Activated CD8-positive, alpha-beta T cell treated with anti-CD3 and anti-CD28 coated beads for 36 hours (primary cell): ENCODE data around the gene OVCH1. TPM values are rescaled to one million over a fixed set of nuclear protein-coding genes. Genes with fewer than 3 reads are reported as not detected.

Source experiments
- ATAC-seq: fragments of 200-7000 bp; cut with Tn5 transposase; one replicate; pipeline ENCODE4 v1.10.0; 2021; ENCODE audit warnings: mild to moderate bottlenecking, moderate library complexity
- CTCF ChIA-PET: fragments of 350-600 bp; sonication (Branson Sonifier 250); formaldehyde crosslinking; loops from one replicate; lab custom pipeline; 2021; ENCODE audit warnings: antibody characterized with exemption; lab: Charles Lee
- POLR2A ChIA-PET: fragments of 350-600 bp; sonication (Branson Sonifier 250); formaldehyde crosslinking; loops from one replicate; lab custom pipeline; 2021; ENCODE audit warnings: antibody characterized with exemption; lab: Charles Lee
- DNase-seq: peaks from one replicate; pipeline ENCODE4 v3.0.0-alpha.2; 2020
- H3K27ac Mint-ChIP-seq: one replicate; pipeline ENCODE4 v1.8.0; 2021; ENCODE audit warnings: mild to moderate bottlenecking, mixed read lengths
- H3K27me3 Mint-ChIP-seq: one replicate; pipeline ENCODE4 v1.8.0; 2021; ENCODE audit warnings: mixed read lengths
- H3K36me3 Mint-ChIP-seq: one replicate; pipeline ENCODE4 v1.8.0; 2021; ENCODE audit warnings: low read depth, mixed read lengths
- H3K4me1 Mint-ChIP-seq: one replicate; pipeline ENCODE4 v1.8.0; 2021; ENCODE audit warnings: low read depth, mixed read lengths
- H3K4me3 Mint-ChIP-seq: one replicate; pipeline ENCODE4 v1.8.0; 2021; ENCODE audit warnings: mild to moderate bottlenecking, moderate library complexity, mixed read lengths
- H3K9me3 Mint-ChIP-seq: one replicate; pipeline ENCODE4 v1.8.0; 2021; ENCODE audit warnings: mixed read lengths
- intact Hi-C: fragments of 100-400 bp; cut with micrococcal nuclease; formaldehyde crosslinking; loops from one replicate; pipeline ENCODE4 v1.10.0; 2022
- total RNA-seq, 2 experiments: library from RNA; stranded (reverse); gene quantifications; one replicate each; pipeline ENCODE4 v1.2.3, GENCODE V29; 2021
- TF ChIP-seq, protein P1 (sequence below): fragments of 200-600 bp; IDR thresholded peaks from one replicate; pipeline ENCODE4 v1.8.0; 2022; ENCODE audit warnings: antibody characterized with exemption, mild to moderate bottlenecking

The OVCH1 gene
- total RNA-seq, 2 experiments from 2014 or later: not detected

DNA sequence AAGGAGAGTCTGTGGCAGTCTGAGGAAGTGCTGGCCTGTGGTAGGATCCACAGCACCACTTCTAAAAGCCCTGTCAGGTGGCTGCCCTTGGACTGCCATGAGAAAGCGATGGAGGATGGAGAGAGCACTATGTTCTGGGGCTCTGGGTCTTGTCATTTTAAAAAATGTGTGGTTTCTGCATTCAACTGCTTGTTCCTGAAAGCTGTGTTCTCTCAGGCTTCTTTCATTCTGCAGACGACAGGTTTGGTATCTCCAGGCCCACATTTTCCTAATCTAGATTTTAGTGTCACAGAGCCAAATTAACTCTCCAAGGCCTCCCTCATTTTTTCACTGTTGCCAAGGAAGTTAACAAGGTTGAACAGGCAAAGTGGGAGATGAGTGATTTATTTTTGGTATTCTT lies 10.5 kb downstream of the OVCH1 start:
- no peak for ATAC-seq
- intact Hi-C loops: no loop called here
- DNase-seq: no peak
- ChIA-PET POLR2A (no interaction called here), CTCF (no interaction called here)
- no peak overlapping the region for H3K27ac Mint-ChIP-seq
- no peaks in the 10 kb centered on the region for H3K36me3 Mint-ChIP-seq
- no peak overlapping the region for H3K4me3 Mint-ChIP-seq
- no peaks in the 10 kb centered on the region for H3K9me3 Mint-ChIP-seq
- TF ChIP-seq, protein P1, sequence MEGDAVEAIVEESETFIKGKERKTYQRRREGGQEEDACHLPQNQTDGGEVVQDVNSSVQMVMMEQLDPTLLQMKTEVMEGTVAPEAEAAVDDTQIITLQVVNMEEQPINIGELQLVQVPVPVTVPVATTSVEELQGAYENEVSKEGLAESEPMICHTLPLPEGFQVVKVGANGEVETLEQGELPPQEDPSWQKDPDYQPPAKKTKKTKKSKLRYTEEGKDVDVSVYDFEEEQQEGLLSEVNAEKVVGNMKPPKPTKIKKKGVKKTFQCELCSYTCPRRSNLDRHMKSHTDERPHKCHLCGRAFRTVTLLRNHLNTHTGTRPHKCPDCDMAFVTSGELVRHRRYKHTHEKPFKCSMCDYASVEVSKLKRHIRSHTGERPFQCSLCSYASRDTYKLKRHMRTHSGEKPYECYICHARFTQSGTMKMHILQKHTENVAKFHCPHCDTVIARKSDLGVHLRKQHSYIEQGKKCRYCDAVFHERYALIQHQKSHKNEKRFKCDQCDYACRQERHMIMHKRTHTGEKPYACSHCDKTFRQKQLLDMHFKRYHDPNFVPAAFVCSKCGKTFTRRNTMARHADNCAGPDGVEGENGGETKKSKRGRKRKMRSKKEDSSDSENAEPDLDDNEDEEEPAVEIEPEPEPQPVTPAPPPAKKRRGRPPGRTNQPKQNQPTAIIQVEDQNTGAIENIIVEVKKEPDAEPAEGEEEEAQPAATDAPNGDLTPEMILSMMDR: no peak
- H3K4me1 Mint-ChIP-seq: no peaks in the 10 kb centered on the region
- H3K27me3 Mint-ChIP-seq: peaks cover 20% of the 10 kb centered on the region

DNA sequence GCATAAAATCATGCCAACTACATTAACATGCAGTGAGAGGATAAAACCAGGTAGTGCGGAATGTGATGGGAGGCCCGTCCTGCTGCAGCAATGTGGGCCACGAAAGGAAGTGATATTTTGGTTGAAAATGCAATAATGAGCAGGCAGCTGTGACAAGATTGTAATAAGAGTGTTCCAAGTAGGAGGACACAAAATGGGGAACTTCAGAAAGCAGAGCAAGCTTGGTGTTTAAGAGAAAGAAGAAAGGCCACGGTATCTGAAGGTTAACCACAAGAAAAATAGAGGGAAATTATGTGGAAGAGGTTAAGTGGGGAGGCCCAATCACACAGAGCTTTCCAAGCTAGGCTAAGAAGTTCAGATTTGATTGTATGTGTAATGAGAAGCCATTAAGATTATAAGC lies 34.3 kb downstream of the OVCH1 start:
- Mint-ChIP-seq H3K4me1 (no peaks in the 10 kb centered on the region), H3K27me3 (no peaks in the 10 kb centered on the region), H3K27ac (no peak overlapping the region), H3K36me3 (no peaks in the 10 kb centered on the region), H3K4me3 (no peak overlapping the region), H3K9me3 (no peaks in the 10 kb centered on the region)
- ATAC-seq (no peak), DNase-seq (no peak)
- intact Hi-C loops: no loop called here
- TF ChIP-seq, protein P1: no peak
- ChIA-PET POLR2A (no interaction called here), CTCF (no interaction called here)

DNA sequence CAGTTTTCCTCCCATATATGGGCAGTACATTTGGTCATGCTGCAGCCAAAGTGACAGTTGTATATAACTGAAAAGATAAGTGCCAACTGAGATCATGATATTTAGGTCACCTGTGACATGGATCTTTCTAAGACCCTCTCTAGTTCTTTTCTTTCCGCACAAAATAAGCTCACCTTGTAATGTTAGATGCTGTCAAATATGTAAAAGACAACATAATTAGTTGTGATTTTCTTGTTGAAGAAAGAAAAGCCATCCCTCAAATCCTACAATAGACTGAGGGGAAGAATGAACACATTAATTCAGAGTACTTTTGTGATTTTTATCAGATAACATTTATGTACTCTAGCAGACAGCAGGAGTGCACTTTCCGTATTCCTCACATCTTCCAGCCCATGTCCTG lies 37.4 kb downstream of the OVCH1 start:
- intact Hi-C loops: no loop called here
- ChIA-PET CTCF (no interaction called here), POLR2A (no interaction called here)
- H3K4me3 Mint-ChIP-seq: no peak overlapping the region
- TF ChIP-seq, protein P1: no peak
- H3K9me3 Mint-ChIP-seq: no peaks in the 10 kb centered on the region
- no peaks in the 10 kb centered on the region for H3K4me1 Mint-ChIP-seq
- H3K27me3 Mint-ChIP-seq: no peaks in the 10 kb centered on the region
- H3K27ac Mint-ChIP-seq: no peak overlapping the region
- no peaks in the 10 kb centered on the region for H3K36me3 Mint-ChIP-seq
- no peak for DNase-seq
- ATAC-seq: no peak

DNA sequence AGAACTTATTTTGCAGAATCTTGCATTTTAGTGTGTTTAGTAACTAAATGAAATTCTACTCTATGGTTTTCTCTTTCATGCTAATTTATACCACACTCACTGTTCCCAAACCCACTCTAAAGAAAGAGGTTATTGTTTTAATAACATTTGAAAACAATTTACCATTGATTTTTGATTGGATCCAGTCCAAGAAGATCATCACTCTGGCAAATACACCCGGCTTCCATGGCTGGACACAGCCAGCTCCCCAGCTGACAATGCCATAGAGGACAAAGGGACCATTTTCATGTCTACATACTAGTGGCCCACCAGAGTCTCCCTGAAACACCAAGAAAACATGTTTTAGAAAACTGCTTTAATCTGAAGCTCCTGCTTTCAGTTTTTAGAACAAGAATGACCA lies 42.4 kb downstream of the OVCH1 start:
- H3K27ac Mint-ChIP-seq: no peak overlapping the region
- CTCF ChIA-PET: no interaction called here

DNA sequence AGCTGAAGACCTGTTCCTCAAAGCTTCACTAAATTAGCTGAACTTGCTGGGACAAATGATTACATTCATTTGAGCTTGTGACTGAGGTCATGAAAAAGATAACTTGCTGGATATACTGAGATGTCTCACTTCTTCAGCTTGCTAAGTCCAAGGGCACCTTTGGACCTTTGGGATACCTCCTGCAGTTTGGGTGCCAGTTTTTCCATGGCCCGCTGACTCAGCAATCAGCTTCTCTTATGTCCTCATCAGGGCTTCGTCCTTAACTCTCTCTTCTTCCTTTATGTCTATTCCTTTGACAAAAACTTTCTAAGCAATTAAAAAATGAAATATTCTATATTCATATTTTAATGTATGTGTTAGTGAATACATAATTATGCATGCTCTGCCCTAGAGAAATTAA lies 45.6 kb downstream of the OVCH1 start:
- DNase-seq (no peak), ATAC-seq (no peak)
- Mint-ChIP-seq H3K9me3 (no peaks in the 10 kb centered on the region), H3K36me3 (no peaks in the 10 kb centered on the region), H3K4me3 (no peak overlapping the region), H3K4me1 (no peaks in the 10 kb centered on the region), H3K27me3 (peaks cover 13% of the 10 kb centered on the region), H3K27ac (no peak overlapping the region)
- intact Hi-C loops: no loop called here
- ChIA-PET POLR2A (no interaction called here), CTCF (no interaction called here)
- TF ChIP-seq, protein P1: no peak

More for the DNA sequence above, 42.4 kb downstream of the OVCH1 start:
- POLR2A ChIA-PET: no interaction called here
- Mint-ChIP-seq H3K36me3 (no peaks in the 10 kb centered on the region), H3K9me3 (no peaks in the 10 kb centered on the region), H3K4me3 (no peak overlapping the region), H3K4me1 (no peaks in the 10 kb centered on the region), H3K27me3 (peaks cover 10% of the 10 kb centered on the region)
- ATAC-seq: no peak
- TF ChIP-seq, protein P1: no peak
- no peak for DNase-seq
- intact Hi-C loops: no loop called here
